H1 (cell line): ENCODE measurements around the gene KCTD10. TPM values are rescaled to one million over a fixed set of nuclear protein-coding genes. Genes with fewer than 3 reads are reported as not detected.

Experiments used
- CTCF ChIA-PET: fragments of 300-600 bp; sonication (Branson Sonifier 250); formaldehyde crosslinking; loops from one replicate; lab custom pipeline; 2021; ENCODE audit not compliant: partially characterized antibody; lab: Charles Lee
- POLR2A ChIA-PET: fragments of 300-600 bp; sonication (Branson Sonifier 250); formaldehyde crosslinking; loops from one replicate; lab custom pipeline; 2021; ENCODE audit warnings: inconsistent platforms; ENCODE audit not compliant: partially characterized antibody; lab: Charles Lee
- DNase-seq, 2 experiments: peaks; one replicate each; pipeline versions ENCODE4 v3.0.0 to v3.0.0-alpha.2; 2010 to 2022; ENCODE audit warnings: low spot score in 2 of 2, low read depth in 1 of 2, mixed read lengths in 1 of 2
- FAIRE-seq: peaks from 2 replicates; lab custom pipeline; 2011; peaks lifted over from hg19 to GRCh38; lab: Jason Lieb, UNC
- H2AFZ ChIP-seq: 2 replicates; pipeline ENCODE4 v1.8.1; 2012; ENCODE audit warnings: low read length, inconsistent platforms
- H2AK5ac ChIP-seq: 2 replicates; pipeline ENCODE4 v1.6.1; 2013; ENCODE audit warnings: low read depth, low read length
- H2BK120ac ChIP-seq: replicated peaks from 2 replicates; pipeline ENCODE3; 2013; ENCODE audit warnings: low read depth, low read length, inconsistent platforms
- H2BK12ac ChIP-seq: 2 replicates; pipeline ENCODE4 v1.6.1; 2013; ENCODE audit warnings: low read depth, low read length
- H2BK15ac ChIP-seq: 2 replicates; pipeline ENCODE4 v1.6.1; 2013; ENCODE audit warnings: low read length
- H2BK20ac ChIP-seq: 2 replicates; pipeline ENCODE4 v1.6.1; 2013; ENCODE audit warnings: low read length
- H2BK5ac ChIP-seq: 2 replicates; pipeline ENCODE4 v1.6.1; 2013; ENCODE audit warnings: low read depth, low read length
- H3K14ac ChIP-seq: 2 replicates; pipeline ENCODE4 v1.6.1; 2013; ENCODE audit warnings: inconsistent platforms; ENCODE audit not compliant: insufficient read length
- H3K18ac ChIP-seq: 2 replicates; pipeline ENCODE4 v1.6.1; 2013; ENCODE audit warnings: low read length; ENCODE audit errors: extremely low read depth
- H3K23ac ChIP-seq: 2 replicates; pipeline ENCODE4 v1.6.1; 2013; ENCODE audit warnings: inconsistent platforms; ENCODE audit not compliant: insufficient read length
- H3K23me2 ChIP-seq: 2 replicates; pipeline ENCODE4 v1.6.1; 2013; ENCODE audit warnings: low read depth, low read length
- H3K27ac ChIP-seq: 2 replicates; pipeline ENCODE4 v1.6.1; 2011; ENCODE audit warnings: low read depth, low read length, inconsistent platforms
- H3K27me3 ChIP-seq, 4 experiments: replicated peaks in 1 of 4; 1 replicate in 1 of 4; 2 replicates in 3 of 4; pipeline versions ENCODE4 v1.6.1 to v1.8.1; 2011 to 2013; ENCODE audit warnings: low read length in 3 of 4, mild to moderate bottlenecking in 3 of 4, inconsistent platforms in 2 of 4, mixed read lengths in 2 of 4, moderate library complexity in 1 of 4; ENCODE audit not compliant: control insufficient read depth in 3 of 4, insufficient read depth in 3 of 4; ENCODE audit errors: extremely low read depth in 1 of 4
- H3K36me3 ChIP-seq, 4 experiments: 2 replicates each; pipeline versions ENCODE4 v1.6.1 to v1.8.1; 2011 to 2013; ENCODE audit warnings: mild to moderate bottlenecking in 4 of 4, low read length in 3 of 4, moderate library complexity in 2 of 4, control low read depth in 1 of 4, inconsistent platforms in 1 of 4; ENCODE audit not compliant: insufficient read depth in 4 of 4, control insufficient read depth in 2 of 4
- H3K4ac ChIP-seq: replicated peaks from 2 replicates; pipeline ENCODE3; 2013; ENCODE audit warnings: low read length, low read depth, mixed read lengths, inconsistent platforms; ENCODE audit not compliant: insufficient read length
- H3K4me1 ChIP-seq, 4 experiments: replicated peaks in 1 of 4; 1 replicate in 1 of 4; 2 replicates in 3 of 4; pipeline versions ENCODE4 v1.6.1 to v1.8.1; 2011 to 2013; ENCODE audit warnings: low read length in 3 of 4, inconsistent platforms in 2 of 4, mixed read lengths in 1 of 4; ENCODE audit not compliant: insufficient read depth in 4 of 4, control insufficient read depth in 3 of 4
- H3K4me2 ChIP-seq, 2 experiments: 2 replicates each; pipeline versions ENCODE4 v1.6.1 to v1.8.1; 2011 to 2013; ENCODE audit warnings: low read depth in 2 of 2, low read length in 2 of 2, control low read depth in 1 of 2, inconsistent platforms in 1 of 2, mild to moderate bottlenecking in 1 of 2; ENCODE audit not compliant: insufficient read depth in 1 of 2
- H3K4me3 ChIP-seq, 4 experiments: fragments of 200-600, 300-600 bp in 1 of 4; sonication (generic), shearing (Covaris generic), sonication (Bioruptor Twin) in 1 of 4; 2 replicates each; pipeline versions ENCODE4 v1.5.1 to v1.8.1; 2011 to 2016; ENCODE audit warnings: low read length in 4 of 4, low read depth in 3 of 4, control low read depth in 2 of 4, inconsistent platforms in 2 of 4, mild to moderate bottlenecking in 2 of 4, mixed read lengths in 1 of 4, moderate library complexity in 1 of 4; ENCODE audit not compliant: insufficient read depth in 2 of 4; ENCODE audit errors: extremely low read depth in 1 of 4
- H3K56ac ChIP-seq: replicated peaks from 2 replicates; pipeline ENCODE3; 2013; ENCODE audit warnings: low read depth, mild to moderate bottlenecking, mixed read lengths, low read length, inconsistent platforms; ENCODE audit not compliant: insufficient read length
- H3K79me1 ChIP-seq: 2 replicates; pipeline ENCODE4 v1.6.1; 2013; ENCODE audit warnings: low read depth, low read length, control low read depth
- H3K79me2 ChIP-seq, 2 experiments: 2 replicates each; pipeline versions ENCODE4 v1.6.1 to v1.8.1; 2012 to 2013; ENCODE audit warnings: low read length in 2 of 2, mild to moderate bottlenecking in 2 of 2, inconsistent platforms in 1 of 2; ENCODE audit not compliant: insufficient read depth in 2 of 2, control insufficient read depth in 1 of 2
- H3K9ac ChIP-seq, 4 experiments: replicated peaks in 1 of 4; 1 replicate in 1 of 4; 2 replicates in 3 of 4; pipeline versions ENCODE4 v1.6.1 to v1.8.1; 2011 to 2013; ENCODE audit warnings: low read depth in 3 of 4, low read length in 3 of 4, control low read depth in 2 of 4, mild to moderate bottlenecking in 2 of 4, moderate library complexity in 2 of 4, inconsistent platforms in 1 of 4; ENCODE audit errors: extremely low read depth in 1 of 4
- H3K9me3 ChIP-seq, 2 experiments: 2 replicates each; pipeline versions ENCODE4 v1.6.1 to v1.8.1; 2012 to 2013; ENCODE audit warnings: mild to moderate bottlenecking in 2 of 2, moderate library complexity in 2 of 2, control low read depth in 1 of 2, inconsistent platforms in 1 of 2, low read depth in 1 of 2, low read length in 1 of 2, mixed read lengths in 1 of 2; ENCODE audit not compliant: insufficient read depth in 2 of 2
- H4K20me1 ChIP-seq, 2 experiments: replicated peaks in 1 of 2; 2 replicates each; pipeline versions ENCODE3 to v1.8.1; 2011 to 2013; ENCODE audit warnings: inconsistent platforms in 2 of 2, low read length in 2 of 2, mild to moderate bottlenecking in 1 of 2; ENCODE audit not compliant: insufficient read depth in 2 of 2, control insufficient read depth in 1 of 2
- H4K5ac ChIP-seq: 2 replicates; pipeline ENCODE4 v1.6.1; 2013; ENCODE audit warnings: low read length, low read depth, mixed read lengths, inconsistent platforms; ENCODE audit not compliant: insufficient read length
- H4K8ac ChIP-seq: 2 replicates; pipeline ENCODE4 v1.8.0; 2013; ENCODE audit warnings: mild to moderate bottlenecking, moderate library complexity, low read length, inconsistent platforms; ENCODE audit not compliant: insufficient read depth; ENCODE audit errors: extremely low read depth
- H4K91ac ChIP-seq: replicated peaks from 2 replicates; pipeline ENCODE3; 2013; ENCODE audit warnings: low read length, mixed read lengths, inconsistent platforms; ENCODE audit not compliant: insufficient read length
- ATF2 ChIP-seq: IDR thresholded peaks from 2 replicates; pipeline ENCODE4 v1.6.1; 2012; ENCODE audit warnings: low read length, inconsistent platforms
- BACH1 ChIP-seq: IDR thresholded peaks from 2 replicates; pipeline ENCODE4 v1.6.1; 2012; ENCODE audit warnings: low read length, improper control_type of control experiment
- BRCA1 ChIP-seq: IDR thresholded peaks from 2 replicates; pipeline ENCODE4 v1.6.1; 2012; ENCODE audit warnings: low read depth, low read length, improper control_type of control experiment
- GABPA ChIP-seq: IDR thresholded peaks from 2 replicates; pipeline ENCODE4 v1.6.1; 2011; ENCODE audit warnings: mild to moderate bottlenecking, low read length, moderate library complexity, borderline replicate concordance; ENCODE audit not compliant: insufficient read depth
- JUN ChIP-seq: IDR thresholded peaks from 2 replicates; pipeline ENCODE4 v1.6.1; 2011; ENCODE audit warnings: low read depth, mild to moderate bottlenecking, improper control_type of control experiment, low read length
- KDM5A ChIP-seq: fragments of 200-600 bp; IDR thresholded peaks from 2 replicates; pipeline ENCODE4 v1.7.1; 2012; ENCODE audit warnings: mild to moderate bottlenecking, low read length, inconsistent platforms, mixed read lengths
- MAX ChIP-seq: IDR thresholded peaks from 2 replicates; pipeline ENCODE4 v1.6.1; 2012; ENCODE audit warnings: inconsistent platforms
- RBBP5 ChIP-seq: IDR thresholded peaks from 2 replicates; pipeline ENCODE4 v1.7.1; 2012; ENCODE audit warnings: low read depth, mild to moderate bottlenecking, inconsistent platforms, low read length, moderate library complexity, borderline replicate concordance
- SIX5 ChIP-seq: IDR thresholded peaks from 2 replicates; pipeline ENCODE4 v1.6.1; 2011; ENCODE audit warnings: mild to moderate bottlenecking, low read depth, low read length
- TAF1 ChIP-seq: IDR thresholded peaks from 2 replicates; pipeline ENCODE4 v1.6.1; 2011; ENCODE audit warnings: mild to moderate bottlenecking, low read depth, low read length
- TCF12 ChIP-seq: IDR thresholded peaks from 2 replicates; pipeline ENCODE4 v1.6.1; 2011; ENCODE audit warnings: low read depth, mild to moderate bottlenecking, low read length
- USF2 ChIP-seq: IDR thresholded peaks from 2 replicates; pipeline ENCODE4 v1.6.1; 2011; ENCODE audit warnings: low read length, improper control_type of control experiment
- WGBS, 2 experiments: shearing (Covaris generic) in 1 of 2; methylation state at CpG; one replicate each; pipeline versions ENCODE4 v1.1.6 to v1.1.7; 2013 to 2015; ENCODE audit warnings: low lambda C conversion rate in 2 of 2, mixed read lengths in 2 of 2, inconsistent platforms in 1 of 2, low coverage in 1 of 2, missing lambda C conversion rate in 1 of 2; ENCODE audit not compliant: insufficient replicate concordance in 2 of 2, insufficient coverage in 1 of 2, insufficient read length in 1 of 2; ENCODE audit errors: extremely low coverage in 1 of 2, missing lambda C conversion rate in 1 of 2; 5-methylcytosine and 5-hydroxymethylcytosine counted together
- polyA plus RNA-seq, 7 experiments: library from polyadenylated mRNA; depleted of rRNA in 3 of 7; stranded (reverse) in 5 of 7; unstranded in 2 of 7; fragments of >200 nt in 5 of 7; fragments of 200-250 nt in 2 of 7; gene quantifications; 1 replicate in 5 of 7; 2 replicates in 1 of 7; 4 replicates in 1 of 7; pipeline versions ENCODE4 v1.2.1 to v1.2.3, GENCODE V29; 2011 to 2013; ENCODE audit warnings: missing spikeins in 2 of 7, mixed read lengths in 2 of 7
- total RNA-seq: library from RNA; stranded (reverse); fragmentation: NEBNext Ultra II Directional; extraction: Animal tissue kit (Norgen Biotek cat#: 25700); gene quantifications from 2 replicates; pipeline ENCODE4 v1.2.1, GENCODE V29; 2021

KCTD10 gene
- total and polyA plus RNA-seq, 2 of the 8 experiments (the other 6 are each of a cell fraction or from before 2014, with no cell fraction given), result 45.3 to 52.4 TPM

- H3K9me3 ChIP-seq, result no peaks in the 10 kb centered on the region
- no peak overlapping the region for H2BK5ac ChIP-seq
- H4K20me1 ChIP-seq, result peaks cover 4 to 13% of the 10 kb centered on the region in 2 experiments
- H4K5ac ChIP-seq, result no peak overlapping the region
- H2BK15ac ChIP-seq, result no peak overlapping the region
- FAIRE-seq (no peak), DNase-seq (no peak)
- no peak overlapping the region for H3K18ac ChIP-seq
- peaks cover 11% of the 10 kb centered on the region for H3K23me2 ChIP-seq
- POLR2A ChIA-PET, result no interaction called here
- H3K4ac ChIP-seq, result no peak overlapping the region
- H3K4me2 ChIP-seq, result no peak overlapping the region
- H4K8ac ChIP-seq, result no peak overlapping the region
- H3K4me1 ChIP-seq, result peaks cover 0 to 10% (median 5%) of the 10 kb centered on the region in 4 experiments; a peak in 4 of 7 replicates
- H3K79me1 ChIP-seq, result peaks cover 8% of the 10 kb centered on the region
- no peak overlapping the region for H3K14ac ChIP-seq
- no peak overlapping the region for H2BK20ac ChIP-seq
- H3K79me2 ChIP-seq, result peaks cover 22 to 38% of the 10 kb centered on the region in 2 experiments
- no peak overlapping the region for H2BK12ac ChIP-seq
- no peak overlapping the region for H3K23ac ChIP-seq
- no peak overlapping the region for H3K9ac ChIP-seq
- H4K91ac ChIP-seq, result no peak overlapping the region
- H3K27me3 ChIP-seq, result no peaks in the 10 kb centered on the region
- no peak overlapping the region for H3K56ac ChIP-seq
- no peak overlapping the region for H2BK120ac ChIP-seq
- no peak overlapping the region for H3K4me3 ChIP-seq
- CTCF ChIA-PET, result no interaction called here
- H2AFZ ChIP-seq, result no peak overlapping the region
- 76% methylated on average over 1 of the region's 1 CpG; no CpG with 5 or more reads in 1 of the 2 experiments for WGBS, 2 experiments
- peaks cover 0 to 11% (median 5%) of the 10 kb centered on the region in 4 experiments; a peak in 4 of 8 replicates for H3K36me3 ChIP-seq
- no peak overlapping the region for H3K27ac ChIP-seq
- no peak overlapping the region for H2AK5ac ChIP-seq
- TF ChIP-seq SIX5, result no peak
- TF ChIP-seq RBBP5, result no peak
- TF ChIP-seq USF2, result no peak
- no peak for TF ChIP-seq BACH1
- TF ChIP-seq TAF1, result no peak
- TF ChIP-seq ATF2, result no peak
- no peak for TF ChIP-seq KDM5A
- no peak for TF ChIP-seq TCF12
- no peak for TF ChIP-seq MAX
- no peak for TF ChIP-seq GABPA
- no peak for TF ChIP-seq BRCA1
- no peak for TF ChIP-seq JUN
Observed at GRCh38 chr12:109479761-109480160, 2.7 kb upstream of the KCTD10 start.
